RWPE2 (cell line): ENCODE measurements around the gene DNAL4.
A peak's percentile ranks its signal among the peaks of the same experiment; 100 is the strongest.
"Not testable (repeated sequence)": the region's sequence is repeated elsewhere in the genome, so short reads cannot be mapped to it uniquely, and the experiment has no call there.

ENCODE experiments used
- ATAC-seq: fragments of 200-7000 bp; cut with Tn5 transposase; 3 replicates; pipeline ENCODE4 v1.9.1; 2021; ENCODE audit warnings: low read depth
- DNase-seq: peaks from one replicate; pipeline ENCODE4 v3.0.0-alpha.2; 2020; ENCODE audit warnings: low spot score
- H3K27ac ChIP-seq: fragments of 450-650 bp; 2 replicates; pipeline ENCODE4 v1.5.1; 2017; ENCODE audit warnings: mild to moderate bottlenecking; ENCODE audit not compliant: poor library complexity, severe bottlenecking
- H3K27me3 ChIP-seq: fragments of 250-450 bp; sonication (Bioruptor Pico); 2 replicates; pipeline ENCODE4 v1.5.1; 2021; ENCODE audit warnings: mild to moderate bottlenecking, moderate library complexity; ENCODE audit not compliant: insufficient read depth, poor library complexity, severe bottlenecking
- H3K36me3 ChIP-seq: fragments of 250-450 bp; sonication (Bioruptor Pico); 2 replicates; pipeline ENCODE4 v1.5.1; 2020; ENCODE audit warnings: low read depth, mild to moderate bottlenecking, moderate library complexity
- H3K4me1 ChIP-seq: fragments of 250-450 bp; sonication (Bioruptor Pico); 2 replicates; pipeline ENCODE4 v1.5.1; 2021; ENCODE audit warnings: mild to moderate bottlenecking, moderate library complexity; ENCODE audit not compliant: insufficient read depth, poor library complexity, severe bottlenecking
- H3K4me3 ChIP-seq: fragments of 250-450 bp; sonication (Bioruptor Pico); 2 replicates; pipeline ENCODE4 v1.5.1; 2021; ENCODE audit warnings: mild to moderate bottlenecking, moderate library complexity; ENCODE audit not compliant: severe bottlenecking
- H3K9me3 ChIP-seq: fragments of 250-450 bp; sonication (Bioruptor Pico); 2 replicates; pipeline ENCODE4 v1.5.1; 2021; ENCODE audit warnings: mild to moderate bottlenecking, moderate library complexity; ENCODE audit not compliant: severe bottlenecking
- CTCF ChIP-seq: fragments of 450-650 bp; IDR thresholded peaks from one replicate; pipeline ENCODE4 v1.5.1; 2017; ENCODE audit warnings: mild to moderate bottlenecking, moderate library complexity; ENCODE audit not compliant: poor library complexity, severe bottlenecking

The DNAL4 gene

DNA sequence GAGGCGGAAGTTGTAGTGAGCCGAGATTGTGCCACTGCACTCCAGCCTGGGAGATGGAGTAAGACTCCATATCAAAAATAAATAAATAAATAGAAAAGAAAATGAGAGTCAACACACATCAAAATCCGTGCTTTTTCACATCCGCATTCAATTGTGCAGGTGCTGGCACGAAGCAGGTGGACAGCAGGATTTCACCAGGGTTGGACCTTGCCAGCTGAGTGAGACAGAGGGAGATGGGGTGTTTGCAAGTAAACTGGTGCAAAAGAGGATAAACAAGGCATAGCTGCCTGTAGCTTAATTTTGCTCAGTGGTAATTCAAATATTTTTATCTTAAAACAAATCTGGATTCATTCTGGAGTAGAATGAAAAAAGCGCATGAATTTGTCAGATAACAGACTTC lies 23.3 kb upstream of the DNAL4 start:
- no peak overlapping the region for H3K27ac ChIP-seq
- no peak for DNase-seq
- no peaks in the 10 kb centered on the region for H3K4me1 ChIP-seq
- TF ChIP-seq CTCF = no peak
- H3K9me3 ChIP-seq = no peaks in the 10 kb centered on the region
- no peaks in the 10 kb centered on the region for H3K36me3 ChIP-seq
- H3K27me3 ChIP-seq = peaks cover 10% of the 10 kb centered on the region
- no peak overlapping the region for H3K4me3 ChIP-seq
- no peak for ATAC-seq

DNA sequence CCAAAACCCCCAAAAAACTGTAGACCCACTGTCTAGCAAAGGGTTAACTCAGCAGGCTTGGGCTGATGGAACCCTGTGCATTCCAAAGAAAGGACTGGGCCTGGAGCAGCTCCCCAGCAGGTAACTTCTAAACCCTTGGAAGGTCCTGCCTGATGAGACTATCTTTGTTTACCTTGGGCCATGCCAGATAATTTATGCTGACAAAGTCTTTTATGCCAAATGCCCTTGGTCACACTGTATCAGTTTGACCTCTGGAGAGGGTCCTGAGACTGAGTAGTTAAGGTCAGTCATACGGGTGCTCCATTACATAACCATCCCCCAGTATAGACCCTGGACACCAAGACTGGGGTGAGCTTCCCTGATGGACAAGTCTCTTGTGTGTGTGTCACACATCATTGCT lies 21.9 kb upstream of the DNAL4 start:
- no peak for TF ChIP-seq CTCF
- H3K27me3 ChIP-seq = peaks cover 10% of the 10 kb centered on the region
- no peaks in the 10 kb centered on the region for H3K36me3 ChIP-seq
- H3K9me3 ChIP-seq = no peaks in the 10 kb centered on the region
- H3K4me3 ChIP-seq = no peak overlapping the region
- DNase-seq = no peak
- H3K27ac ChIP-seq = no peak overlapping the region
- H3K4me1 ChIP-seq = no peaks in the 10 kb centered on the region
- no peak for ATAC-seq

DNA sequence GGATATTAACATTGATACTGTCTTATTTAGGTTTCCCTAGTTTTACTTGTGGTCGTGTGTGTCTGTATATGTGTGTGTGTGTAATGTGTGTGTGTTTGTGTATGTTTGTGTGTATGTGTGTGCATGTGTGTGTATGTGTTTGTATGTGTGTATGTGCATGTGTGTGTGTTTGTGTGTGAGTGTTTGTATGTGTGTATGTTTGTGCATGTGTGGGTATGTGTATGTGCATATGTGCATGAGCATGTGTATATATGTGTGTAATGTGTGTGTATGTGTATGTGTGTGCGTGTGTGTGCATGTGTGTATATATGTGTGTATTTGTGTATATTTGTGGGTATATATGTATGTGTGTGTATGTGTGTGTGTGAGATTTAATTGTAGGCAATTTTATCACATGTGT lies 17.3 kb upstream of the DNAL4 start:
- DNase-seq (no peak), ATAC-seq (no peak)
- Histone ChIP-seq H3K9me3 (peaks cover 4% of the 10 kb centered on the region), H3K4me1 (no peaks in the 10 kb centered on the region), H3K27me3 (no peaks in the 10 kb centered on the region), H3K36me3 (no peaks in the 10 kb centered on the region), H3K4me3 (no peak overlapping the region), H3K27ac (no peak overlapping the region)
- TF ChIP-seq CTCF = no peak

DNA sequence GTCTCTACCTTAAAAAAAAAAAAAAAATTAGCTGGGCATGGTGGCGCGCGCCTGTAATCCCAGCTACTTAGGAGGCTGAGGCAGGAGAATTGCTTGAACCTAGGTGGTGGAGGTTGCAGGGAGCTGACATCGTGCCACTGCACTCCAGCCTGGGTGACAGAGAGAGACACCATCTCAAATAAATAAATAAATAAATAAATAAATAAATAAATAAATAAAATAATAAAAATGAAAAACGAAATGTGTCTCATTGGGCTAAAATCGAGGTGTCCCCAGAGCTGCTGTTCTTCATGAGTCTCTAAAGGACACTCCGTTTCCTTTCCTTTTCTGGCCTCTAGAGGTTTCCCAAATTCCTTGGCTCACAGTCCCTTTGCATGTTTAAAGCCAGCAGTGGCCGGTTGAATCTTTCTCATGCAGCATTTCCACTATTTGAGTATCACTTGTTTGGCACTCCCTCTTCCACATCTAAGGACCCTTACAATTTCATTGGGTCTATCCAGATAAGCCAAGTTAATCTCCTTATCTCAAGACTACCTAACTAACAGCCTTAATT lies 11.2 kb upstream of the DNAL4 start:
- not testable (repeated sequence) for H3K36me3 ChIP-seq, H3K27ac ChIP-seq, H3K27me3 ChIP-seq, DNase-seq, H3K4me3 ChIP-seq, H3K9me3 ChIP-seq, ATAC-seq, H3K4me1 ChIP-seq

GRCh38 chr22:38802671-38803121 lies 8.8 kb upstream of the DNAL4 start:
- peak; percentile 99 for ATAC-seq
- no peaks in the 10 kb centered on the region for H3K27me3 ChIP-seq
- peak overlapping the region; percentile 42 for H3K27ac ChIP-seq
- peaks cover 3% of the 10 kb centered on the region for H3K4me1 ChIP-seq
- no peaks in the 10 kb centered on the region for H3K9me3 ChIP-seq
- no peaks in the 10 kb centered on the region for H3K36me3 ChIP-seq
- peak; percentile 86 for DNase-seq
- H3K4me3 ChIP-seq = no peak overlapping the region
- TF ChIP-seq CTCF = no peak
